ENCODE measurements around the gene SUSD1.

DNA sequence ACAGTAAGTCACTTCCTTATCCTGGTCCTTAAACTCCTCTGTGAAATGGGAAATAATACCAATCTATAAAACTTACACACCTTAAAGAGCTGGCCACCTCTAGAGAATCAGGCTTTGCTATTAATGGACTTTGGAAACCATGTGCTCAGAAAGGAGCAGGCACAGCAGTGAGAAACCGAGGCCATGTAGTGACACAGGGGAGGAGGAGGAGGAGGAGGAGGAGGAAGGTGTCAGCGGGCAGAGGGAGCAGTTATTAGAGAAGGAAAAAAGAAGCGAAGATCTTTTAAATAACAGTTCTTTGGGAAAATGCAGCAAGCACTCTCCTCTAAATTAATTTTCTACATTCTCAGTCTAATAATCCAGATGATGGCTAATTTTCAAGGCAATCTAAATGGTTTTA is 38.0 kb downstream of the SUSD1 start:
- TF ChIP-seq POLR2A (IDR thresholded peaks at IDR 0.05; ENCODE audit: insufficient read depth in 1 of 2, low read depth in 2 of 2, low read length in 2 of 2) = no peak
- TF ChIP-seq, protein P1, sequence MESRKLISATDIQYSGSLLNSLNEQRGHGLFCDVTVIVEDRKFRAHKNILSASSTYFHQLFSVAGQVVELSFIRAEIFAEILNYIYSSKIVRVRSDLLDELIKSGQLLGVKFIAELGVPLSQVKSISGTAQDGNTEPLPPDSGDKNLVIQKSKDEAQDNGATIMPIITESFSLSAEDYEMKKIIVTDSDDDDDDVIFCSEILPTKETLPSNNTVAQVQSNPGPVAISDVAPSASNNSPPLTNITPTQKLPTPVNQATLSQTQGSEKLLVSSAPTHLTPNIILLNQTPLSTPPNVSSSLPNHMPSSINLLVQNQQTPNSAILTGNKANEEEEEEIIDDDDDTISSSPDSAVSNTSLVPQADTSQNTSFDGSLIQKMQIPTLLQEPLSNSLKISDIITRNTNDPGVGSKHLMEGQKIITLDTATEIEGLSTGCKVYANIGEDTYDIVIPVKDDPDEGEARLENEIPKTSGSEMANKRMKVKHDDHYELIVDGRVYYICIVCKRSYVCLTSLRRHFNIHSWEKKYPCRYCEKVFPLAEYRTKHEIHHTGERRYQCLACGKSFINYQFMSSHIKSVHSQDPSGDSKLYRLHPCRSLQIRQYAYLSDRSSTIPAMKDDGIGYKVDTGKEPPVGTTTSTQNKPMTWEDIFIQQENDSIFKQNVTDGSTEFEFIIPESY (CRISPR knock-in tag; IDR thresholded peaks at IDR 0.05) = no peak

Data from HepG2 (cell line).